GM12878 (cell line): ENCODE measurements around the gene ARL4D. TPM values are rescaled to one million over a fixed set of nuclear protein-coding genes. Genes with fewer than 3 reads are reported as not detected.

Experiments used
- ATAC-seq: fragments of 200-7000 bp; cut with Tn5 transposase; 3 replicates; pipeline ENCODE4 v1.9.1; 2020; ENCODE audit warnings: mild to moderate bottlenecking, moderate library complexity
- BruUV-seq: library from RNA; stranded (reverse); fragments of 400-500 nt; replicated peaks from 2 replicates; lab custom pipeline; 2021; lab: Mats Ljungman, UMichigan
- CTCF ChIA-PET: fragments of 300-600 bp; sonication (Branson Sonifier 250); formaldehyde crosslinking; extraction: SDS; loops from one replicate; lab custom pipeline; 2021; ENCODE audit warnings: inconsistent platforms; lab: Yijun Ruan, JAX
- POLR2A ChIA-PET: fragments of 350-600 bp; formaldehyde crosslinking; extraction: SDS; loops from one replicate; lab custom pipeline; 2021; ENCODE audit warnings: inconsistent platforms; lab: Charles Lee
- RAD21 ChIA-PET: fragments of 300-600 bp; sonication (Branson Sonifier 250); formaldehyde crosslinking; loops from one replicate; lab custom pipeline; 2023; ENCODE audit warnings: antibody characterized with exemption; ENCODE audit not compliant: unreplicated experiment; lab: Charles Lee
- SMC1A ChIA-PET: fragments of 300-600 bp; sonication (Branson Sonifier 250); formaldehyde crosslinking; loops from one replicate; lab custom pipeline; 2023; ENCODE audit not compliant: unreplicated experiment, uncharacterized antibody; lab: Charles Lee
- DNase-seq: peaks from one replicate; pipeline ENCODE4 v3.0.0-alpha.2; 2011; ENCODE audit warnings: low read depth, low spot score
- FAIRE-seq: peaks from 3 replicates; lab custom pipeline; 2011; peaks lifted over from hg19 to GRCh38; lab: Jason Lieb, UNC
- H2AFZ ChIP-seq: 2 replicates; pipeline ENCODE4 v1.6.0; 2011; ENCODE audit warnings: low read depth, low read length, control low read depth; ENCODE audit not compliant: control insufficient read depth
- H3K27ac ChIP-seq: 2 replicates; pipeline ENCODE4 v1.5.1; 2011; ENCODE audit warnings: control low read depth; ENCODE audit not compliant: control insufficient read depth, insufficient read depth
- H3K27me3 ChIP-seq, 2 experiments: replicated peaks in 1 of 2; 2 replicates each; pipeline versions ENCODE4 v1.6.0 to v1.6.1; 2011; ENCODE audit warnings: low read length in 1 of 2; ENCODE audit not compliant: control insufficient read depth in 2 of 2, insufficient read depth in 2 of 2
- H3K36me3 ChIP-seq, 2 experiments: 2 replicates each; pipeline ENCODE4 v1.5.1; 2011; ENCODE audit warnings: low read length in 1 of 2; ENCODE audit not compliant: control insufficient read depth in 2 of 2, insufficient read depth in 2 of 2
- H3K4me1 ChIP-seq: 2 replicates; pipeline ENCODE4 v1.6.1; 2011; ENCODE audit warnings: mild to moderate bottlenecking, low read length, moderate library complexity, mixed read lengths; ENCODE audit not compliant: control insufficient read depth, insufficient read depth
- H3K4me2 ChIP-seq: 2 replicates; pipeline ENCODE4 v1.6.0; 2011; ENCODE audit warnings: control low read depth; ENCODE audit not compliant: control insufficient read depth, insufficient read depth
- H3K4me3 ChIP-seq: fragments of 200-600 bp; sonication (generic); 2 replicates; pipeline ENCODE4 v1.5.1; 2016
- H3K79me2 ChIP-seq: 2 replicates; pipeline ENCODE4 v1.6.0; 2011; ENCODE audit warnings: low read length; ENCODE audit not compliant: control insufficient read depth, insufficient read depth
- H3K9ac ChIP-seq: 2 replicates; pipeline ENCODE4 v1.8.0; 2011; ENCODE audit warnings: low read length, control low read depth, mixed read lengths; ENCODE audit not compliant: control insufficient read depth, insufficient read depth
- H3K9me3 ChIP-seq: replicated peaks from 3 replicates; pipeline ENCODE4 v1.5.1; 2011; ENCODE audit warnings: mild to moderate bottlenecking, low read length; ENCODE audit not compliant: control insufficient read depth, insufficient read depth
- H4K20me1 ChIP-seq: 2 replicates; pipeline ENCODE4 v1.6.0; 2011; ENCODE audit not compliant: control insufficient read depth, insufficient read depth
- KAT2A ChIP-seq: conservative IDR thresholded peaks from 2 replicates; pipeline ENCODE4 v1.6.1; 2011; ENCODE audit warnings: low read depth, low read length; ENCODE audit not compliant: control insufficient read depth
- MEF2A ChIP-seq: IDR thresholded peaks from 2 replicates; pipeline ENCODE4 v1.6.1; 2011; ENCODE audit warnings: low read depth, mild to moderate bottlenecking, low read length, moderate library complexity; ENCODE audit not compliant: insufficient read depth
- NR2C1 ChIP-seq: fragments of 450-650 bp; IDR thresholded peaks from 2 replicates; pipeline ENCODE4 v1.6.1; 2017; ENCODE audit warnings: antibody characterized with exemption, mild to moderate bottlenecking, moderate library complexity
- RFX5 ChIP-seq: IDR thresholded peaks from 2 replicates; pipeline ENCODE4 v1.6.1; 2011; ENCODE audit warnings: low read depth, low read length, improper control_type of control experiment
- SMARCA5 ChIP-seq: fragments of 450-650 bp; IDR thresholded peaks from 2 replicates; pipeline ENCODE4 v1.6.1; 2017; ENCODE audit warnings: mild to moderate bottlenecking
- WGBS: methylation state at CpG from one replicate; pipeline ENCODE4 v1.1.6; 2016; ENCODE audit warnings: low lambda C conversion rate; ENCODE audit not compliant: insufficient replicate concordance, insufficient coverage; ENCODE audit errors: missing lambda C conversion rate; 5-methylcytosine and 5-hydroxymethylcytosine counted together
- in situ Hi-C: fragments of 300-500 bp; cut with MboI; formaldehyde crosslinking; loops from 9 replicates; pipeline ENCODE4 v1.14.3; 2018; ENCODE audit warnings: mixed read lengths
- intact Hi-C: fragments of 100-400 bp; cut with micrococcal nuclease; formaldehyde crosslinking; loops from one replicate; pipeline ENCODE4 v1.14.2; 2022; ENCODE audit not compliant: unreplicated experiment
- polyA plus RNA-seq, 11 experiments: library from polyadenylated mRNA; depleted of rRNA in 4 of 11; unstranded in 6 of 11; stranded (reverse) in 5 of 11; fragments of >200 nt; fragmentation: Nextera tagmentation in 4 of 11; fragmentation: Illumina TruSeq in 1 of 11; extraction: Ambion mirVana in 4 of 11; extraction: Trizol in 1 of 11; gene quantifications; 1 replicate in 1 of 11; 2 replicates in 10 of 11; pipeline versions ENCODE4 v1.2.1 to v1.2.3, GENCODE V29; 2011 to 2016; ENCODE audit warnings: inconsistent platforms in 2 of 11, missing spikeins in 2 of 11, low read depth in 1 of 11
- total RNA-seq, 4 experiments: library from RNA; depleted of rRNA in 3 of 4; stranded (reverse); fragments of >200 nt in 3 of 4; fragmentation: Illumina TruSeq in 1 of 4; extraction: Trizol in 1 of 4; gene quantifications; 2 replicates each; pipeline versions ENCODE4 v1.2.1 to v1.2.3, GENCODE V29; 2013 to 2021
- TF ChIP-seq, protein P1 (sequence below): fragments of 450-650 bp; IDR thresholded peaks from 2 replicates; pipeline ENCODE4 v1.6.1; 2018; ENCODE audit warnings: borderline replicate concordance, mild to moderate bottlenecking; ENCODE audit not compliant: partially characterized antibody
- TF ChIP-seq, protein P2 (sequence below): IDR thresholded peaks from 2 replicates; pipeline ENCODE4 v1.6.1; 2012; ENCODE audit warnings: low read depth, low read length, improper control_type of control experiment

Gene ARL4D
- total and polyA plus RNA-seq, 10 of the 15 experiments (the other 5 are each of a cell fraction or from before 2014, with no cell fraction given) = 0.10 to 1.5 (median 0.75) TPM

- Histone ChIP-seq H3K27me3 (no peaks in the 10 kb centered on the region; a peak in 2 of 4 replicates), H4K20me1 (no peaks in the 10 kb centered on the region), H3K9me3 (no peaks in the 10 kb centered on the region), H3K4me2 (no peak overlapping the region), H3K9ac (no peak overlapping the region), H3K4me3 (no peak overlapping the region), H3K4me1 (peaks cover 4% of the 10 kb centered on the region), H3K79me2 (no peaks in the 10 kb centered on the region), H2AFZ (no peak overlapping the region), H3K27ac (no peak overlapping the region), H3K36me3 (no peaks in the 10 kb centered on the region)
- WGBS = 43% methylated on average over 3 of the region's 3 CpGs
- ChIA-PET CTCF (interaction anchor here (2.1 kb wide), 1 partner anchor 15 kb away, joined by 7 read pairs; no protein-coding TSS in a partner anchor), POLR2A (no interaction called here), RAD21 (no interaction called here), SMC1A (interaction anchor here (0.7 kb wide), 1 partner anchor 345 kb away, joined by 3 read pairs; no protein-coding TSS in a partner anchor)
- in situ Hi-C loops (no loop called here), intact Hi-C loops (loop anchor here (5.0 kb wide), 1 partner anchor 68 kb away; no protein-coding TSS in a partner anchor)
- no peak for DNase-seq
- BruUV-seq = no TSS peak
- ATAC-seq = no peak
- TF ChIP-seq SMARCA5 (no peak), KAT2A (no peak), MEF2A (no peak), RFX5 (no peak), NR2C1 (no peak)
- TF ChIP-seq, protein P1, sequence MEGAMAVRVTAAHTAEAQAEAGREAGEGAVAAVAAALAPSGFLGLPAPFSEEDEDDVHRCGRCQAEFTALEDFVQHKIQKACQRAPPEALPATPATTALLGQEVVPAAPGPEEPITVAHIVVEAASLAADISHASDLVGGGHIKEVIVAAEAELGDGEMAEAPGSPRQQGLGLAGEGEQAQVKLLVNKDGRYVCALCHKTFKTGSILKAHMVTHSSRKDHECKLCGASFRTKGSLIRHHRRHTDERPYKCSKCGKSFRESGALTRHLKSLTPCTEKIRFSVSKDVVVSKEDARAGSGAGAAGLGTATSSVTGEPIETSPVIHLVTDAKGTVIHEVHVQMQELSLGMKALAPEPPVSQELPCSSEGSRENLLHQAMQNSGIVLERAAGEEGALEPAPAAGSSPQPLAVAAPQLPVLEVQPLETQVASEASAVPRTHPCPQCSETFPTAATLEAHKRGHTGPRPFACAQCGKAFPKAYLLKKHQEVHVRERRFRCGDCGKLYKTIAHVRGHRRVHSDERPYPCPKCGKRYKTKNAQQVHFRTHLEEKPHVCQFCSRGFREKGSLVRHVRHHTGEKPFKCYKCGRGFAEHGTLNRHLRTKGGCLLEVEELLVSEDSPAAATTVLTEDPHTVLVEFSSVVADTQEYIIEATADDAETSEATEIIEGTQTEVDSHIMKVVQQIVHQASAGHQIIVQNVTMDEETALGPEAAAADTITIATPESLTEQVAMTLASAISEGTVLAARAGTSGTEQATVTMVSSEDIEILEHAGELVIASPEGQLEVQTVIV = no peak
- TF ChIP-seq, protein P2, sequence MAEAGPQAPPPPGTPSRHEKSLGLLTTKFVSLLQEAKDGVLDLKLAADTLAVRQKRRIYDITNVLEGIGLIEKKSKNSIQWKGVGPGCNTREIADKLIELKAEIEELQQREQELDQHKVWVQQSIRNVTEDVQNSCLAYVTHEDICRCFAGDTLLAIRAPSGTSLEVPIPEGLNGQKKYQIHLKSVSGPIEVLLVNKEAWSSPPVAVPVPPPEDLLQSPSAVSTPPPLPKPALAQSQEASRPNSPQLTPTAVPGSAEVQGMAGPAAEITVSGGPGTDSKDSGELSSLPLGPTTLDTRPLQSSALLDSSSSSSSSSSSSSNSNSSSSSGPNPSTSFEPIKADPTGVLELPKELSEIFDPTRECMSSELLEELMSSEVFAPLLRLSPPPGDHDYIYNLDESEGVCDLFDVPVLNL = no peak
- no peak for FAIRE-seq
These were observed 10.3 kb downstream of the ARL4D start for GRCh38 chr17:43409131-43409530.
